Endodermal cell (in vitro differentiated cells): ENCODE measurements around the gene OVOL2. TPM values are rescaled to one million over a fixed set of nuclear protein-coding genes. Genes with fewer than 3 reads are reported as not detected.

Experiments used
- DNase-seq: peaks from one replicate; pipeline ENCODE4 v3.0.0-alpha.2; 2017
- H3K27ac ChIP-seq: 2 replicates; pipeline ENCODE4 v1.5.1; 2013; ENCODE audit warnings: mild to moderate bottlenecking, low read depth, low read length, moderate library complexity
- H3K27me3 ChIP-seq: 2 replicates; pipeline ENCODE4 v1.6.1; 2013; ENCODE audit warnings: mild to moderate bottlenecking, low read length, moderate library complexity; ENCODE audit not compliant: insufficient read depth, control insufficient read depth, poor library complexity, severe bottlenecking
- H3K36me3 ChIP-seq: 2 replicates; pipeline ENCODE4 v1.7.0; 2013; ENCODE audit warnings: mild to moderate bottlenecking, low read length, moderate library complexity; ENCODE audit not compliant: control insufficient read depth, insufficient read depth
- H3K4me1 ChIP-seq: one replicate; pipeline ENCODE4 v1.7.0; 2013; ENCODE audit warnings: low read length; ENCODE audit not compliant: control insufficient read depth, insufficient read depth
- H3K4me3 ChIP-seq: 2 replicates; pipeline ENCODE4 v1.5.1; 2013; ENCODE audit warnings: mild to moderate bottlenecking, low read length, moderate library complexity
- H3K9ac ChIP-seq: 2 replicates; pipeline ENCODE4 v1.6.1; 2013; ENCODE audit warnings: mild to moderate bottlenecking, low read length, moderate library complexity; ENCODE audit not compliant: poor library complexity, severe bottlenecking; ENCODE audit errors: extremely low read depth
- H3K9me3 ChIP-seq: 2 replicates; pipeline ENCODE4 v1.6.1; 2013; ENCODE audit warnings: mild to moderate bottlenecking, low read length, moderate library complexity; ENCODE audit not compliant: control insufficient read depth
- H3K27ac Mint-ChIP-seq: 2 replicates; pipeline ENCODE4 v1.8.0; 2020; ENCODE audit warnings: mixed read lengths
- H3K27me3 Mint-ChIP-seq: 2 replicates; pipeline ENCODE4 v1.8.0; 2021; ENCODE audit warnings: mild to moderate bottlenecking, mixed read lengths; ENCODE audit not compliant: insufficient read depth
- H3K36me3 Mint-ChIP-seq: 2 replicates; pipeline ENCODE4 v1.8.0; 2020; ENCODE audit warnings: low read depth, mixed read lengths
- H3K4me1 Mint-ChIP-seq: 2 replicates; pipeline ENCODE4 v1.8.0; 2020; ENCODE audit warnings: mixed read lengths
- H3K4me3 Mint-ChIP-seq: 2 replicates; pipeline ENCODE4 v1.8.0; 2020; ENCODE audit warnings: mild to moderate bottlenecking, moderate library complexity, mixed read lengths
- H3K9me3 Mint-ChIP-seq: 2 replicates; pipeline ENCODE4 v1.8.0; 2020; ENCODE audit warnings: mild to moderate bottlenecking, mixed read lengths
- WGBS, 2 experiments: methylation state at CpG; one replicate each; pipeline versions ENCODE4 v1.1.5 to v1.1.7; 2013; ENCODE audit warnings: missing lambda C conversion rate in 2 of 2, mixed read lengths in 1 of 2; ENCODE audit not compliant: insufficient coverage in 1 of 2, insufficient read length in 1 of 2; 5-methylcytosine and 5-hydroxymethylcytosine counted together
- total RNA-seq, 2 donors: library from RNA; stranded (reverse); fragmentation: NEBNext Ultra II Directional in 1 of 2; extraction: Animal tissue kit (Norgen Biotek cat#: 25700) in 1 of 2; gene quantifications; 2 replicates in 1 of 2; 3 replicates in 1 of 2; pipeline ENCODE4 v1.2.1, GENCODE V29; 2021
- TF ChIP-seq, protein P1 (sequence below): fragments of 200-600 bp; sonication (generic); conservative IDR thresholded peaks from 2 replicates; pipeline ENCODE4 v1.5.0; 2021; ENCODE audit warnings: antibody characterized with exemption, mild to moderate bottlenecking

OVOL2 gene
- total RNA-seq, 2 donors from 2014 or later = 15.3 to 17.0 TPM

DNA sequence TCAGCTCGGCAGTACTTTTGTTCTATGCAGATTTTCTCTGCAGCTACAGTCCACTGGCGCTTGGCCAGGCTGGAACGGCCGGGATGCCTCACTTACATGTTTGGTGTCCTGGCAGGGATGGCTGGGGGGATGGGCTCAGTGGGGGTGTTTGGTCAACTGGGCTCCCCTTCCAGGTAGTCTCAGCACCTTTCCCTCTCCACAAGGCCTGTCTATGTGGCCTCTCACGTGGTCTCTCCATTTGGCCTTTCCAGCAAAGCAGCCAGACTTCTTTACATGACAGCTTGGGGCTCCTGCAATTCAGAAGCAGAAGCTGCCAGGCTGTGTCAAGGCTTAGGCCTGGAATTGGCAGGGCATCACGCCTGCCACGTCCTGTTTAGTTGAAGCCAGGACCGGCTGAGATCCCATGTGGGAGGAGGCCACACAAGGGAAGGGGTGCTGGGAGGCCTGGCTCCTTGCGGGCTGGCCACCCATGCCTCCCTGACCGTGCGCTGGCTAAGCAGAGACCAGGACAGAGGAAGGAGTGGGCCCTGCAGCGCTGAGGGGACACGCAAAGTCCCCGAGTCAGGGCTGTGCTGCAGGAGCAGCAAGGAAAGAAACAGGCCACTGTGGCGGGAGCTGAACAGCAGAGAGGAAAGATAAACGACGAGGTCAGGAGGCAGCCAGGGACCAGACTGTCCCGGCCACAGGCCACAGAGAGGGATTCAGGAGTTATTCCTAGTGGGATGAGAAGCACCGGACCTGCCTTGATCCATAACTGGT is 50.0 kb downstream of the OVOL2 start:
- DNase-seq = no peak
- Histone ChIP-seq H3K4me3 (no peak overlapping the region), H3K36me3 (no peaks in the 10 kb centered on the region), H3K27ac (no peak overlapping the region), H3K9me3 (no peaks in the 10 kb centered on the region), H3K4me1 (no peaks in the 10 kb centered on the region), H3K27me3 (no peaks in the 10 kb centered on the region), H3K9ac (no peak overlapping the region)
- Mint-ChIP-seq H3K9me3 (peaks cover 8% of the 10 kb centered on the region), H3K27me3 (no peaks in the 10 kb centered on the region), H3K36me3 (peaks cover 13% of the 10 kb centered on the region), H3K4me1 (peaks cover 25% of the 10 kb centered on the region), H3K27ac (no peak overlapping the region), H3K4me3 (no peak overlapping the region)
- TF ChIP-seq, protein P1, sequence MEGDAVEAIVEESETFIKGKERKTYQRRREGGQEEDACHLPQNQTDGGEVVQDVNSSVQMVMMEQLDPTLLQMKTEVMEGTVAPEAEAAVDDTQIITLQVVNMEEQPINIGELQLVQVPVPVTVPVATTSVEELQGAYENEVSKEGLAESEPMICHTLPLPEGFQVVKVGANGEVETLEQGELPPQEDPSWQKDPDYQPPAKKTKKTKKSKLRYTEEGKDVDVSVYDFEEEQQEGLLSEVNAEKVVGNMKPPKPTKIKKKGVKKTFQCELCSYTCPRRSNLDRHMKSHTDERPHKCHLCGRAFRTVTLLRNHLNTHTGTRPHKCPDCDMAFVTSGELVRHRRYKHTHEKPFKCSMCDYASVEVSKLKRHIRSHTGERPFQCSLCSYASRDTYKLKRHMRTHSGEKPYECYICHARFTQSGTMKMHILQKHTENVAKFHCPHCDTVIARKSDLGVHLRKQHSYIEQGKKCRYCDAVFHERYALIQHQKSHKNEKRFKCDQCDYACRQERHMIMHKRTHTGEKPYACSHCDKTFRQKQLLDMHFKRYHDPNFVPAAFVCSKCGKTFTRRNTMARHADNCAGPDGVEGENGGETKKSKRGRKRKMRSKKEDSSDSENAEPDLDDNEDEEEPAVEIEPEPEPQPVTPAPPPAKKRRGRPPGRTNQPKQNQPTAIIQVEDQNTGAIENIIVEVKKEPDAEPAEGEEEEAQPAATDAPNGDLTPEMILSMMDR = no peak
- WGBS, 2 experiments = 92 to 94% methylated on average over 16 to 19 of the region's 19 CpGs

DNA sequence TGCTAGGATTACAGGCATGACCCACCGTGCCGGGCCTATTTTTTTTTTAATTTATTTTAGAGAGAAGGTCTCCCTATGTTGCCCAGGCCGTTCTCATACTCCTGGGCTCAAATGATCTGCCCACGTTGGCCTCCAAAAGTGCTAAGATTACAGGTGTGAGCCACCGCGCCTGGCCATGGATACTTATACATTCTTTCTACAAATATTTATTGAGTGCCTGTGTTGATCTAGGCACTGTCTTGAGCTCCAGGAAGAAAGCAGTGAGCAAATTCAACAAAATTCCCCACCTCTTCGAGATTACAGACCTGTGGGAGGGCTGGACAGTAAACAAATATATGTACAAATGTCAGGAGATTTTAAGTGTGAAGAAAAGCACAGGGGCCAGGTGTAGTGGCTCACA is 51.0 kb downstream of the OVOL2 start:
- Mint-ChIP-seq H3K9me3 (peaks cover 8% of the 10 kb centered on the region), H3K27ac (no peak overlapping the region), H3K36me3 (peaks cover 9% of the 10 kb centered on the region), H3K4me3 (no peak overlapping the region), H3K27me3 (no peaks in the 10 kb centered on the region), H3K4me1 (peaks cover 25% of the 10 kb centered on the region)
- Histone ChIP-seq H3K27me3 (no peaks in the 10 kb centered on the region), H3K4me3 (no peak overlapping the region), H3K27ac (no peak overlapping the region), H3K9ac (no peak overlapping the region), H3K9me3 (no peaks in the 10 kb centered on the region), H3K4me1 (no peaks in the 10 kb centered on the region), H3K36me3 (no peaks in the 10 kb centered on the region)
- 98 to 100% methylated on average over 5 to 7 of the region's 7 CpGs for WGBS, 2 experiments
- DNase-seq = no peak
- TF ChIP-seq, protein P1 = no peak

DNA sequence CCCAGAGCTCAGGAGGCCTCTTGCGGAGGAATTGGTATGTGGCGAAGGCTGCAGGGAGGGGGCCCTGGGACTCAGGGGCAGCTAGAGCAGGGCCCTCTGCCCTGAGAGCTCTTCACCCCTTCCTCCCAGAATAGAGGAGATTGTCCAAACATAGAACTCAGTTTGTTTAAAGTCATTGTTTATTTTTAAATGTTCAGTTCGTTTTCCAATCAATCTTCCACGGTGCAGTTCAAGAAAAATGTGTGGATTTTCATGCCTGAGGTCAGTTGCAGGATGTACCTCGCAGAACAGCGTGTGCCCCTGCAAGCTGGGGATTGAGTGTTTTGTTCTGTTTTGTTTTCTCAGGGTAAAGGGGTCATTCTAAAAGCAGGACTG is 51.7 kb downstream of the OVOL2 start:
- no peaks in the 10 kb centered on the region for H3K27me3 ChIP-seq
- Mint-ChIP-seq H3K27me3 (no peaks in the 10 kb centered on the region), H3K9me3 (peaks cover 3% of the 10 kb centered on the region), H3K36me3 (peaks cover 2% of the 10 kb centered on the region), H3K4me1 (peaks cover 29% of the 10 kb centered on the region), H3K4me3 (no peak overlapping the region), H3K27ac (no peak overlapping the region)
- whole genome bisulfite sequencing, 2 experiments = 83 to 90% methylated on average over 3 to 6 of the region's 6 CpGs
- H3K36me3 ChIP-seq = no peaks in the 10 kb centered on the region
- no peak for DNase-seq
- TF ChIP-seq, protein P1 = no peak
- H3K9me3 ChIP-seq = no peaks in the 10 kb centered on the region
- H3K9ac ChIP-seq = no peak overlapping the region
- no peaks in the 10 kb centered on the region for H3K4me1 ChIP-seq
- H3K4me3 ChIP-seq = no peak overlapping the region
- no peak overlapping the region for H3K27ac ChIP-seq
